Measurements from ENCODE around the gene ATP2C2.

GRCh38 chr16:84356591-84357116, 11.7 kb upstream of the ATP2C2 start:
- TF ChIP-seq POLR2A (IDR thresholded peaks at IDR 0.05; ENCODE audit: low read depth, low read length) (no peak), POLR2AphosphoS5 (IDR thresholded peaks at IDR 0.05; ENCODE audit: low read depth, low read length) (no peak), TAF1 (IDR thresholded peaks at IDR 0.05; ENCODE audit: low read depth, low read length) (no peak), SPI1 (IDR thresholded peaks at IDR 0.05; ENCODE audit: low read depth, low read length) (no peak), POU2F2 (IDR thresholded peaks at IDR 0.05; ENCODE audit: low read depth, low read length) (no peak)
